OCI-M2 (cell line): Measurements from ENCODE around the gene CLCA4.
"Not testable (repeated sequence)": the region's sequence is repeated elsewhere in the genome, so short reads cannot be mapped to it uniquely, and the experiment has no call there.

Experiments
- DNase-seq: peaks from one replicate; lab custom pipeline; 2025; ENCODE audit not compliant: unreplicated experiment; lab: John Stamatoyannopoulos, UW

Gene CLCA4

GRCh38 chr1:86546787-86547221 lies at the start of gene CLCA4:
CLCA4 (plus strand) TSS chr1:86547078; CDS start chr1:86547120, 42 bp downstream.
- no peak for DNase-seq

GRCh38 chr1:86498281-86498680 lies 48.6 kb upstream of the CLCA4 start:
- DNase-seq: no peak

DNA sequence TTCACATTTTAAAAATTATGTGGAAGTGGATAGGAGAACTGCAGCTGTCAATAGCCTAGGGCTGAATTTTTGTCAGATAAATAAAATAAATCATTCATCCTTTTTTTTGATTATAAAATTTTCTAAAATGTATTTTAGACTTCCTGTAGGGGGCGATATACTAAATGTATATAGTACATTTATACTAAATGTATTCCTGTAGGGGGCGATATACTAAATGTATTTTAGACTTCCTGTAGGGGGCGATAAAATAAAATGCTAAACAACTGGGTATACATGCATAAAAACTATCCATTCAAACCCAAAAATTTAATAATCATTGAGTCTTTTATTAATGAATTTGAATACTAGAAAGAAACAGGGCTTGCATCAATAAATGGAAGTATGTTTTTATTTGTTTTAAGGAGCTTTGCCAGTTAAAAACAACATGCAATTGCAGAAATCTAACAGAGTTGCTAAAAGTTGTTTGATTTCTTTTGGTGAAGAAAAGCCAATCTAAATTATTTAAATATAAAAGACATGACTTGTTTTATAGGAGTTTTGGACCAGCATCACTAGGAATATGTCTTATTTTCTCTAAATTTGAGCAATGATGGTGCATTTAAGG lies 46.8 kb upstream of the CLCA4 start:
- peak; percentile 11 for DNase-seq

- no peak for DNase-seq
Observed at GRCh38 chr1:86500714-86501113, 46.2 kb upstream of the CLCA4 start.

- not testable (repeated sequence) for DNase-seq
Observed at GRCh38 chr1:86502125-86502646, 44.7 kb upstream of the CLCA4 start.

- no peak for DNase-seq
Observed at GRCh38 chr1:86502721-86503405, 44.0 kb upstream of the CLCA4 start.

DNA sequence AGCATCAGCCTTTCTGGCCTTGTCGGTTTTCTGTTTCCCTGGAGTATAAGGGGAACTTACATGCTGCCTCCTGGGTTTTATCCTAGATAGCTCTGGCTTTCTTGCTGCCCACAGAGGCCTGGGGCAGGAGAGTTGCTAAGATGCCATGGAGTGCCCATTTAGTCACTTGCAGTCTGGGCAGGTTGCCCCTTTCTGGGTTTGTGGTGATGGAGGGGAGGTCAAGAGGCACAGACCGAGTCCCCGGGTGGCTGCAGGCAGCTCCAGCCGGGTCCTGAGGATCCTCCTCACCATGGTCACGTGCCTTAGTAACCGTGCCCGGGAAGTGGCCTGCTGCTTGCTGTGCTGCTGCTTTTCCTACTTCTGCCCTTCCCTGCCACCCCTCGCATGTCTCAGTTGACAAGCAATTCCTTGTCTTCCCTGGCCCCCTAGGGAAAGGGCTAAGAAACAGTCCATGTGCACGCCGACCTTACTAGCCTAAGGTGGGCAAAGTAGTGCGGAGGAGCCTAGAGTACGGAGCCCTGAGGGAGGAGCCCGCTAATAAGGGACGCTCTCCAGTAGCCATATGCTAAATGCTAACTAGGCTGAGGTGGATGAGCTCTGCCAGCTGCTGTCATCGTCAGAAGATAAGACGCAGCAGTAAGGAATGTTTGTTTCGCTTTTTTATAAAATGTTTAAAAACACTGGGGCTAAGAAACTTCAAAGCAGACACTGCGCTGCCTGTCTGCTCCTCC lies 43.3 kb upstream of the CLCA4 start:
- no peak for DNase-seq

DNA sequence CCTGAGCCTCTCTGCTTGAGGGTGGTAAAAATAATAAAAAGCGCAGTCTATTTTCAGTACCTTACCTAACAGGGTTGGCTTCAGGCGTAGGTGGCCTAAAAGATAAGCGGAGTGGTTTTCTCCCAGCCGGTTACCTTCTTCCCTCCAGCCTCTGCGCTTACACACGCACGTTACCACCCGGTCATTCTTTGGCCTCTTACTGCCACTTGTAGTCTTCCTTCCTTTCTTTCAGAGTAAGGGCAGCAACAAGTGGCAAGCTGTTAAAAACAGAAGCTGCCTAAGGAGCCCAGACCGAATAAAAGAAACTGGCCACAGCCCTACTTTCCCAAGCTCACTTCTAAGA lies 42.8 kb upstream of the CLCA4 start:
- DNase-seq: no peak

GRCh38 chr1:86504895-86505563 lies 41.8 kb upstream of the CLCA4 start:
- DNase-seq: no peak

DNA sequence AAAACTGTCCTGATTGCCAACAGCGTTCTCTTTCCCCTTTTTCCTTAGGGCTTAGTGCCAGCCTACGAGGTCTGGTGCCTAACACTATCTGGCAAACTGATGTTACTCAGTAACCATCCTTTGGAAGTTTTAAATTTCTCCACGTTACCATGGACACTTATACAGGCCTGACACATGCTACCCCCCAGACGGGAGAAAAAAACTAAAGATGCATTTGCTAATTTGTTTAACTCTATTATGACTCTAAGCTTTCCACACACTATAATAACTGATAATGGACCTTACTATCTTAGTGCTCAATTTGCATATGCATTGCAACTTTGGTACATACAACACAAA lies 41.3 kb upstream of the CLCA4 start:
- no peak for DNase-seq

DNA sequence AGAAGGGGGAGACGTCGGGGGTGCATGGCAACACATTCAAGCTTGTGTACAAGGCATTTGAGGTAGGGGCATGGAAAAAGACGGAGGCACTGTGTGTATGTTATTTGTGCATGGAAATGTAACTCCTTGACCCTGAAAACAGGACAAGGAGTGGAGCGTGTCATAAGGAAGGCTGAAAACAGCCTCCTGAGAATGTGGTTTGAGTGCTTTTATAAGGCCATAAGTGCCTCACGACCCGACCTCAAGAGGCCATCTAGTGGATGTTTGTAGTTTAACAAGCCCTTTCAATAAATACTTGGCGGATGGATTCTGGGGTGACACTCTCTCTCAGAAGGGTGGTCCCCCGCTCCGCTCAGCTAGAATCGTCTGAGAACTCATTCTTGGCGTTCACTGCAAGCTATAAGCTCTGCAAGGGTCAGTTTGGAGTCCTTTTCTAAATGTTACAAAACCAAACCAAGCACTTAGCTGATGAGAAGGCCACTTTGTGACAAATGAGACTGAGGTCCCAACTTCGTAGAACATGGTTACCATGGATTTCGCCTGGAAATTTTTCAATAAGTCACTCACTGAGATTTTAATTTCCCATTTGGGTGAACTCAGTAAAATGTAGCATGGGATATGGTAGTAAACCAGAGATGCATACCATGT lies 38.8 kb upstream of the CLCA4 start:
- no peak for DNase-seq

DNA sequence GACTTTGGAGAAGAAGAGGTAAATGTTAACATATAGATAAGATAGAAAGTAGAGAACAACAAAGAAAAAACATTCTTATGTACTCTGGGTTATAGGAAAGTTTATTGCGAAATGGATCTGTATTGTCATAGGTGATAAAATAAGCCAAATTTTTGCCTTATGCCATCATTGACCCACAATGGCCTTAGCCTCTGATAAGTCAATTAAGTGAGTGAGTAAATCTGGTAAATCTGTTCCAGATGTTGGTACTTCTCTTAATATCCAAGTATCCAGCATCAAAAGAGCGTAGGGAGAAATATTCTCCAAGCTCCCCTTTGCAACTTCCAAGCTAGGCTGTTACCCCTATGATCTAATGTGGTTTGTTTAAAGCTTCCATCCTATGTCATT lies 38.3 kb upstream of the CLCA4 start:
- no peak for DNase-seq

DNA sequence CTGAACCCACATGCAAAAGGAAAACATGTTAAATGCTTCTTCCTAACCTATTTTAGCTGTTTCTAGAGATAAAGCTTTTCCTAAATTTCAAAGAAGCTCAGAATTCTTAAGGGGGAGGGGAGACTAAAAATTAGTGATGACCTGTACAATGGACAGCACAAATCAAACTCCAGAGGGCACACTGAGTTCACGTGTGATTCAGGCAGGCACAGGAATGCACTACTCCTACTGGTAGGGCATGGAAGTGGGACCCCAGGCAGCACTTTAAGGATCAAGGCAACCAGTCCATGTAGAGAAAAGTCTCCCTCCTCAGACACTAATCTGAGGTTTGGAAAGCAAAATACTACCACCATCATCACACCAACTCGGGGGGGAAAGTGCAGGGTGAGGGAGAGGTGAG lies 31.3 kb upstream of the CLCA4 start:
- DNase-seq: no peak

DNA sequence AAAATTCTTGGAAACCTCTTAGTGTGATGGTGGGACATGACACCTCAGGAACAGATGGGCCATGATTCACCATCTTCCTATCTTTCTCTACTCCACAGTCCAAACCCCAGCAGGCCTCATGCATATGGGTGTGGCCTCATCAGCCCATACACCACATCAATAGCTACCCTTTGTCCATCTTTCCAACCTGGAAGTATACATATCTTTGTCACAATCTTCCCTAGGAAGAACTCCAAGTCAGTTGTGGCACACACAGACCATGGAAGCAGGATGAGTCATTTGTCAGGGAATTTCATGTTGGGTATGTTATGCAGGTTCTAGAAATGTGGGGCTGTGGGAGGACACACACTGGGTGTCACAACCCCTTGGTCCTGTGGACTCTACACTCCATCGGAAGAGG lies 30.5 kb upstream of the CLCA4 start:
- no peak for DNase-seq

GRCh38 chr1:86517336-86517735 lies 29.5 kb upstream of the CLCA4 start:
- DNase-seq: no peak

DNA sequence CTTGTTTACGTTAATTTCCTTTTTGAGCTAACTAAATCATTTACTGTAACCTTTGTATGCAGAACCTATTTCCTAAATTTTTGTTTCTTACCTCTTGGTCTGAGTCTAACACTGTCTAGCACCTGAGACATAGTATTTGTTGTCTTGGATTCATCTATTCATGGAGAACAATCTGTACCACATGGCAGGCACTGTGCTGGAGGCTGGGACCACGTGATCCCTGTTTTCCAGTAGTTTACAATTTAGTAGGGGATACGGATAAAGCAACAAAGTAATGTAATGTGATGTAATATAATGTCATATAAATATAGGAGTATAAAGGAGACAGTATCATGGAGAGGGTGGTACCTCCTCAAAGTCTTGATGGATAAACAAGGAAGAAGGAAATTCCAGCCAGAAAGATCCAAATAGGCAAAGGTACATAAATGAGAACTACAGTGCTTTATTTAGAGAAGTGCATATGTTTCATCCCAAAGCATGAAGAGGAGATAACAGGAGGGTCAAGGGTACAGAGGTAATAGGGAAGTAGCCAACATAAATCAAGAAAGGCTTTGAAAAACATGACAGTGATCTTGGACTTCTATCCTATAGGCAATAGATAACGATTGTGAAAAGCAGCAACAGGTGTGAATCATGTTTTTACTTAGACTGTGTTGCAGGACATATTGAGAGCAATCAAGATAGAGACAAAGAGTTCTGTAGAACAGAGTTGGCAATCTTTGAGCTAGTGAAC lies 25.9 kb upstream of the CLCA4 start:
- DNase-seq: no peak

GRCh38 chr1:86521522-86521891 lies 25.4 kb upstream of the CLCA4 start:
- no peak for DNase-seq

- DNase-seq: no peak
Observed at GRCh38 chr1:86522240-86522639, 24.6 kb upstream of the CLCA4 start.

DNA sequence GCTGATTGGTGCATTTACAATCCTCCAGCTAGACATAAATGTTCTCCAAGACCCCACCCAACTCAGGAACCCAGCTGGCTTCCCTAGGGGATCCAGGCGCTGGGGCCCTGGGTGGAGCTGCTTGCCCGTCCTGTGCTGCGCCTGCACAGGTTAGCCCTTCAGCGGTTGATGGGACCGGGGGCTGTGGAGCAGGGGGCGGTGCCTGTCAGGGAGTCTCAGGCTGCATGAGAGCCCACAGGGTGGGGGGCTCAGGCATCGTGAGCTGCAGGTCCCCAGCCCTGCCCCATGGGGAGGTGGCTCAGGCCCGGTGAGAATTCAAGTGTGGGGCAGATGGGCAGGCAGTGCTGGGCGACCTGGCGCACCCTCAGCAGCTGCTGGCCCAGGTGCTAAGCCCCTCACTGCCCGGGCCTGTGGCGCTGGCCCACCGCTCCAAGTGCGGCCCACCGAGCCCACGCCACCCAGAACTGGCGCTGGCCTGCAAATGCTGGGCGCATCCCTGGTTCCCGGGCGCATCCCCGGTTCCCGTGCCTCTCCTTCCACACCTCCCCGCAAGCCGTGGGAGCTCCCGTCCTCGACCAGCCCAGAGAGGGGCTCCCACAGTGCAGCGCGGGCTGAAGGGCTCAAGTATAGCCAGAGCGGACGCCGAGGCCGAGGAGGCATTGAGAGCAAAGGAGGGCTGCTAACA lies 23.1 kb upstream of the CLCA4 start:
- no peak for DNase-seq

- no peak for DNase-seq
Observed at GRCh38 chr1:86527306-86527705, 19.6 kb upstream of the CLCA4 start.
